Tibial nerve (tissue), 4 donors: ENCODE data around the gene PTPRG.

Experiments used
- CTCF ChIP-seq, 5 experiments: fragments of 200-600 bp in 3 of 5; fragments of 450-650 bp in 2 of 5; sonication (generic) in 3 of 5; IDR thresholded peaks; one replicate each; pipeline ENCODE4 v1.5.1; 2016 to 2019; ENCODE audit warnings: antibody characterized with exemption in 5 of 5, mild to moderate bottlenecking in 3 of 5, moderate library complexity in 2 of 5
- EP300 ChIP-seq, 2 donors: sonication (generic); formaldehyde crosslinking; IDR thresholded peaks; one replicate each; pipeline ENCODE4 v1.6.1; 2017; ENCODE audit warnings: antibody characterized with exemption in 2 of 2, mild to moderate bottlenecking in 1 of 2

GRCh38 chr3:61913701-61914100, 352.3 kb downstream of the PTPRG start:
- no peak for TF ChIP-seq CTCF (IDR thresholded peaks at IDR 0.05)
- TF ChIP-seq EP300 (IDR thresholded peaks at IDR 0.05), result no peak
